K562 (cell line): Measurements from ENCODE around the gene ST7. TPM values are rescaled to one million over a fixed set of nuclear protein-coding genes. Genes with fewer than 3 reads are reported as not detected.

ENCODE experiments used
- ASH1L ChIP-seq: fragments of 450-650 bp; IDR thresholded peaks from 2 replicates; pipeline ENCODE4 v1.6.1; 2018; ENCODE audit warnings: borderline replicate concordance, mild to moderate bottlenecking, low read depth; ENCODE audit not compliant: partially characterized antibody
- CGGBP1 ChIP-seq: fragments of 250-450 bp; sonication (Bioruptor Pico); IDR thresholded peaks from 2 replicates; pipeline ENCODE4 v1.9.0; 2021; ENCODE audit warnings: mild to moderate bottlenecking
- CXXC5 ChIP-seq: fragments of 250-450 bp; sonication (Bioruptor Pico); IDR thresholded peaks from 2 replicates; pipeline ENCODE4 v1.8.0; 2022; ENCODE audit warnings: inconsistent platforms, mild to moderate bottlenecking, moderate library complexity
- HINFP ChIP-seq: fragments of 450-650 bp; conservative IDR thresholded peaks from 2 replicates; pipeline ENCODE4 v1.6.1; 2016; ENCODE audit warnings: missing genetic modification characterization, low read depth, mild to moderate bottlenecking, control low read depth, missing compliant biosample characterization
- HOMEZ ChIP-seq: fragments of 250-450 bp; sonication (Bioruptor Pico); IDR thresholded peaks from 2 replicates; pipeline ENCODE4 v1.4.0; 2020; ENCODE audit warnings: mild to moderate bottlenecking, moderate library complexity
- LARP7 ChIP-seq: fragments of 450-650 bp; IDR thresholded peaks from 2 replicates; pipeline ENCODE4 v1.6.1; 2016
- MXD1 ChIP-seq: fragments of 250-450 bp; sonication (Bioruptor Pico); IDR thresholded peaks from 2 replicates; pipeline ENCODE4 v1.8.0; 2021; ENCODE audit warnings: borderline replicate concordance, mild to moderate bottlenecking, moderate library complexity; ENCODE audit not compliant: poor library complexity, severe bottlenecking
- NCOA6 ChIP-seq: fragments of 450-650 bp; IDR thresholded peaks from 2 replicates; pipeline ENCODE4 v1.6.1; 2017; ENCODE audit warnings: mild to moderate bottlenecking
- POLR2AphosphoS2 ChIP-seq: IDR thresholded peaks from 2 replicates; pipeline ENCODE4 v1.6.1; 2012; ENCODE audit warnings: low read length, improper control_type of control experiment
- SNRNP70 ChIP-seq: fragments of 200-400 bp; formaldehyde crosslinking; optimal IDR thresholded peaks from 2 replicates; pipeline ENCODE3; 2017; ENCODE audit warnings: low read depth, low read length
- SOX6 ChIP-seq: fragments of 450-650 bp; IDR thresholded peaks from 2 replicates; pipeline ENCODE4 v1.6.1; 2014; ENCODE audit warnings: mild to moderate bottlenecking
- TCF15 ChIP-seq: fragments of 250-450 bp; sonication (Bioruptor Pico); IDR thresholded peaks from 2 replicates; pipeline ENCODE4 v1.8.0; 2022; ENCODE audit warnings: moderate library complexity, mild to moderate bottlenecking, inconsistent platforms
- TRIM28 ChIP-seq: fragments of 450-650 bp; IDR thresholded peaks from 2 replicates; pipeline ENCODE4 v1.6.1; 2017
- ZBTB33 ChIP-seq: sonication (generic); formaldehyde crosslinking; IDR thresholded peaks from 2 replicates; pipeline ENCODE4 v1.8.1; 2023; ENCODE audit warnings: mild to moderate bottlenecking, missing genetic modification reagents
- ZNF609 ChIP-seq: sonication (generic); formaldehyde crosslinking; IDR thresholded peaks from 2 replicates; pipeline ENCODE4 v1.8.1; 2023; ENCODE audit warnings: missing genetic modification reagents, mild to moderate bottlenecking, borderline replicate concordance
- polyA plus RNA-seq, 8 experiments: library from polyadenylated mRNA; depleted of rRNA in 4 of 8; stranded (reverse) in 5 of 8; unstranded in 3 of 8; fragments of >200 nt; fragmentation: Nextera tagmentation in 2 of 8; fragmentation: Illumina TruSeq in 1 of 8; extraction: Ambion mirVana in 2 of 8; extraction: Trizol in 1 of 8; gene quantifications; 2 replicates each; pipeline versions ENCODE4 v1.2.1 to v1.2.3, GENCODE V29; 2011 to 2014; ENCODE audit warnings: inconsistent platforms in 1 of 8, missing spikeins in 1 of 8
- total RNA-seq, 7 experiments: library from RNA; depleted of rRNA in 6 of 7; stranded (reverse); fragments of >200 nt in 6 of 7; fragmentation: Illumina TruSeq in 2 of 7; extraction: Trizol in 2 of 7; gene quantifications; 2 replicates each; pipeline versions ENCODE4 v1.2.1 to v1.2.3, GENCODE V29; 2011 to 2021; ENCODE audit warnings: low replicate concordance in 1 of 7

ST7 gene
- total and polyA plus RNA-seq, 9 of the 15 experiments (the other 6 are each of a cell fraction or from before 2014, with no cell fraction given): 23.9 to 56.3 (median 36.9) TPM

GRCh38 chr7:116951366-116952292 is 1.7 kb upstream of the ST7 start (continued):
- no peak for TF ChIP-seq HOMEZ (CRISPR knock-in tag)
- no peak for TF ChIP-seq POLR2AphosphoS2
- TF ChIP-seq TRIM28: no peak
- no peak; the same call in 1 of the 2 replicates for TF ChIP-seq CXXC5 (CRISPR knock-in tag)
- TF ChIP-seq NCOA6: no peak
- peak; percentile 66; the same call in 1 of the 2 replicates for TF ChIP-seq CGGBP1 (CRISPR knock-in tag)
- no peak for TF ChIP-seq LARP7
- no peak for TF ChIP-seq SNRNP70
- TF ChIP-seq HINFP (tag): no peak
- TF ChIP-seq ZBTB33 (CRISPR knock-in tag): no peak
- TF ChIP-seq ASH1L: peak; percentile 7
- TF ChIP-seq SOX6: no peak
- TF ChIP-seq MXD1: no peak
- no peak for TF ChIP-seq TCF15 (CRISPR knock-in tag)
- no peak for TF ChIP-seq ZNF609 (CRISPR knock-in tag)
